ENCODE results near the gene AKAP13.

DNA sequence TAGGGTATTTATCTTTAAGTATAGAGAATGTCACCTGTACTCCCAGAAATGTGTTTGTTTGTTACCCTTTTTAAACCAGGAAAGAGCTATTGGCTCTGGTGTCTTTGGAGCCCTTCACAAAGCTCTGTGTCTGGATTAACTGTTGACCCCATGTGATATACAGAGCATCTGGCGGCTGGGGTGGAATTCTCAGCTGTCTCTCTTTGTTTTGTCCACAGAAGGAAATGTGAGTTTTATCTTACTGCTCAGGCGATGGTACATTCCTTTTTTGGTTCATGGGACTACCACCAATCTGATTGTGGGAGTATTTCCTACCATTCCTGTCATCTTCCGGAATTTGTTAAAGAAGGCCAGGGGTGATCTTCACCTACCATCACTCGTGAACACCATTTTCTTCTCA, 120.3 kb downstream of the AKAP13 start:
- TF ChIP-seq MIER2 (CRISPR knock-in tag; IDR thresholded peaks at IDR 0.05): no peak
- no peak for TF ChIP-seq PTBP1 (IDR thresholded peaks at IDR 0.05; ENCODE audit: low read depth, low read length, poor library complexity, severe bottlenecking)
- TF ChIP-seq, protein P1, sequence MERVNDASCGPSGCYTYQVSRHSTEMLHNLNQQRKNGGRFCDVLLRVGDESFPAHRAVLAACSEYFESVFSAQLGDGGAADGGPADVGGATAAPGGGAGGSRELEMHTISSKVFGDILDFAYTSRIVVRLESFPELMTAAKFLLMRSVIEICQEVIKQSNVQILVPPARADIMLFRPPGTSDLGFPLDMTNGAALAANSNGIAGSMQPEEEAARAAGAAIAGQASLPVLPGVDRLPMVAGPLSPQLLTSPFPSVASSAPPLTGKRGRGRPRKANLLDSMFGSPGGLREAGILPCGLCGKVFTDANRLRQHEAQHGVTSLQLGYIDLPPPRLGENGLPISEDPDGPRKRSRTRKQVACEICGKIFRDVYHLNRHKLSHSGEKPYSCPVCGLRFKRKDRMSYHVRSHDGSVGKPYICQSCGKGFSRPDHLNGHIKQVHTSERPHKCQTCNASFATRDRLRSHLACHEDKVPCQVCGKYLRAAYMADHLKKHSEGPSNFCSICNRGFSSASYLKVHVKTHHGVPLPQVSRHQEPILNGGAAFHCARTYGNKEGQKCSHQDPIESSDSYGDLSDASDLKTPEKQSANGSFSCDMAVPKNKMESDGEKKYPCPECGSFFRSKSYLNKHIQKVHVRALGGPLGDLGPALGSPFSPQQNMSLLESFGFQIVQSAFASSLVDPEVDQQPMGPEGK (CRISPR knock-in tag; IDR thresholded peaks at IDR 0.05): no peak
- TF ChIP-seq RAD21 (CRISPR knock-in tag; IDR thresholded peaks at IDR 0.05): no peak
